PC-3 (cell line): ENCODE data around the gene TLR1. TPM values are rescaled to one million over a fixed set of nuclear protein-coding genes. Genes with fewer than 3 reads are reported as not detected.
A peak's percentile ranks its signal among the peaks of the same experiment; 100 is the strongest.

Experiments
- ATAC-seq: fragments of 200-7000 bp; cut with Tn5 transposase; 2 replicates; pipeline ENCODE4 v1.9.1; 2020; ENCODE audit warnings: mild to moderate bottlenecking, moderate library complexity
- BruUV-seq: library from RNA; stranded (reverse); fragments of 400-500 nt; replicated peaks from 2 replicates; lab custom pipeline; 2021; lab: Mats Ljungman, UMichigan
- CTCF ChIA-PET: fragments of 300-600 bp; sonication (Branson Sonifier 250); formaldehyde crosslinking; loops from one replicate; lab custom pipeline; 2022; ENCODE audit warnings: antibody characterized with exemption; lab: Charles Lee
- POLR2A ChIA-PET: fragments of 300-600 bp; sonication (Branson Sonifier 250); formaldehyde crosslinking; loops from one replicate; lab custom pipeline; 2022; ENCODE audit warnings: antibody characterized with exemption; ENCODE audit not compliant: unreplicated experiment; lab: Charles Lee
- DNase-seq: peaks from one replicate; pipeline ENCODE4 v3.0.0-alpha.2; 2015
- H2AFZ ChIP-seq: fragments of 300-600 bp; sonication (generic); 2 replicates; pipeline ENCODE4 v1.6.0; 2016; ENCODE audit warnings: antibody characterized with exemption, low read length
- H3F3A ChIP-seq: fragments of 300-600 bp; sonication (generic); one replicate; pipeline ENCODE4 v1.6.0; 2017; ENCODE audit warnings: antibody characterized with exemption, low read length, control low read depth, mild to moderate bottlenecking; ENCODE audit not compliant: unreplicated experiment
- H3K27ac ChIP-seq: fragments of 300-600 bp; sonication (generic); 2 replicates; pipeline ENCODE4 v1.5.1; 2016; ENCODE audit warnings: mild to moderate bottlenecking, low read length
- H3K27me3 ChIP-seq: fragments of 300-600 bp; sonication (generic); 2 replicates; pipeline ENCODE4 v1.6.1; 2016; ENCODE audit warnings: low read length, mixed read lengths
- H3K36me3 ChIP-seq: fragments of 300-600 bp; sonication (generic); 2 replicates; pipeline ENCODE4 v1.6.1; 2016; ENCODE audit warnings: low read depth, mixed run types, low read length, mixed read lengths
- H3K4me1 ChIP-seq: fragments of 300-600 bp; sonication (generic); 2 replicates; pipeline ENCODE4 v1.5.1; 2016; ENCODE audit warnings: low read length; ENCODE audit not compliant: insufficient read depth
- H3K4me2 ChIP-seq: fragments of 300-600 bp; sonication (generic); 2 replicates; pipeline ENCODE4 v1.6.0; 2016; ENCODE audit warnings: low read length
- H3K4me3 ChIP-seq: fragments of 300-600 bp; sonication (generic); 2 replicates; pipeline ENCODE4 v1.5.1; 2016; ENCODE audit warnings: mild to moderate bottlenecking, low read length, mixed read lengths
- H3K79me2 ChIP-seq: fragments of 300-600 bp; sonication (generic); 2 replicates; pipeline ENCODE4 v1.6.1; 2017; ENCODE audit warnings: low read length, mixed read lengths
- H3K9ac ChIP-seq: fragments of 300-600 bp; sonication (generic); 2 replicates; pipeline ENCODE4 v1.6.0; 2016; ENCODE audit warnings: mild to moderate bottlenecking, low read length
- H3K9me2 ChIP-seq: fragments of 300-600 bp; sonication (generic); replicated peaks from 2 replicates; pipeline ENCODE4 v1.6.1; 2016; ENCODE audit warnings: mixed run types, low read length, mixed read lengths
- H3K9me3 ChIP-seq: fragments of 300-600 bp; sonication (generic); 2 replicates; pipeline ENCODE4 v1.6.1; 2016; ENCODE audit warnings: low read length, mixed read lengths
- H4K20me1 ChIP-seq: fragments of 300-600 bp; sonication (generic); 2 replicates; pipeline ENCODE4 v1.6.1; 2016; ENCODE audit warnings: low read length, mixed read lengths
- EZH2 ChIP-seq: fragments of 300-600 bp; sonication (generic); IDR thresholded peaks from one replicate; pipeline ENCODE4 v1.6.1; 2017; ENCODE audit warnings: antibody characterized with exemption, mild to moderate bottlenecking, low read length; ENCODE audit not compliant: unreplicated experiment
- EZH2phosphoT487 ChIP-seq: fragments of 300-600 bp; sonication (generic); IDR thresholded peaks from 2 replicates; pipeline ENCODE4 v1.6.1; 2018; ENCODE audit warnings: mild to moderate bottlenecking, antibody characterized with exemption, low read length, borderline replicate concordance
- intact Hi-C: fragments of 100-400 bp; cut with micrococcal nuclease; formaldehyde crosslinking; loops from 2 replicates; pipeline ENCODE4 v1.9.0; 2023
- total RNA-seq: library from RNA; depleted of rRNA; stranded (reverse); fragments of >200 nt; gene quantifications from 2 replicates; pipeline ENCODE4 v1.2.3, GENCODE V29; 2014
- TF ChIP-seq, protein P1 (sequence below): fragments of 300-600 bp; sonication (generic); conservative IDR thresholded peaks from 2 replicates; pipeline ENCODE4 v1.5.1; 2017; ENCODE audit warnings: antibody characterized with exemption, low read depth, mild to moderate bottlenecking, low read length

The TLR1 gene
- total RNA-seq, 1 experiment from 2014 or later = 0.47 TPM

- peak; percentile 57 for DNase-seq
- intact Hi-C loops = loop anchor here (1.0 to 2.0 kb wide), 4 partner anchors 24 to 136 kb away; partner anchors contain the start of genes TLR1, TLR10 and TLR6
These were observed 45.3 kb downstream of the TLR1 start for GRCh38 chr4:38759113-38759789.

GRCh38 chr4:38757945-38758600, 46.5 kb downstream of the TLR1 start:
- peak; percentile 61 for ATAC-seq

More at GRCh38 chr4:38759113-38759789, 45.3 kb downstream of the TLR1 start:
- H3K4me1 ChIP-seq = no peaks in the 10 kb centered on the region
- H3K27me3 ChIP-seq = no peaks in the 10 kb centered on the region
- H3K4me3 ChIP-seq = no peak overlapping the region
- peak; percentile 76 for ATAC-seq
- no peaks in the 10 kb centered on the region for H3F3A ChIP-seq
- ChIA-PET POLR2A (no interaction called here), CTCF (interaction anchor here (0.5 to 1.3 kb wide), 9 partner anchors 23 to 883 kb away, joined by 3 to 10 read pairs (median 3); partner anchors contain the start of gene TLR10)
- TF ChIP-seq, protein P1, sequence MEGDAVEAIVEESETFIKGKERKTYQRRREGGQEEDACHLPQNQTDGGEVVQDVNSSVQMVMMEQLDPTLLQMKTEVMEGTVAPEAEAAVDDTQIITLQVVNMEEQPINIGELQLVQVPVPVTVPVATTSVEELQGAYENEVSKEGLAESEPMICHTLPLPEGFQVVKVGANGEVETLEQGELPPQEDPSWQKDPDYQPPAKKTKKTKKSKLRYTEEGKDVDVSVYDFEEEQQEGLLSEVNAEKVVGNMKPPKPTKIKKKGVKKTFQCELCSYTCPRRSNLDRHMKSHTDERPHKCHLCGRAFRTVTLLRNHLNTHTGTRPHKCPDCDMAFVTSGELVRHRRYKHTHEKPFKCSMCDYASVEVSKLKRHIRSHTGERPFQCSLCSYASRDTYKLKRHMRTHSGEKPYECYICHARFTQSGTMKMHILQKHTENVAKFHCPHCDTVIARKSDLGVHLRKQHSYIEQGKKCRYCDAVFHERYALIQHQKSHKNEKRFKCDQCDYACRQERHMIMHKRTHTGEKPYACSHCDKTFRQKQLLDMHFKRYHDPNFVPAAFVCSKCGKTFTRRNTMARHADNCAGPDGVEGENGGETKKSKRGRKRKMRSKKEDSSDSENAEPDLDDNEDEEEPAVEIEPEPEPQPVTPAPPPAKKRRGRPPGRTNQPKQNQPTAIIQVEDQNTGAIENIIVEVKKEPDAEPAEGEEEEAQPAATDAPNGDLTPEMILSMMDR = peak; percentile 73
- TF ChIP-seq EZH2phosphoT487 = no peak
- H3K4me2 ChIP-seq = peak overlapping the region; percentile 63
- H4K20me1 ChIP-seq = no peaks in the 10 kb centered on the region
- no peak overlapping the region for H3K27ac ChIP-seq
- H3K9me3 ChIP-seq = no peaks in the 10 kb centered on the region
- no TSS peak for BruUV-seq
- no peaks in the 10 kb centered on the region for H3K36me3 ChIP-seq
- no peak overlapping the region for H3K9ac ChIP-seq
- peak overlapping the region; percentile 71 for H2AFZ ChIP-seq
- H3K79me2 ChIP-seq = no peaks in the 10 kb centered on the region
- H3K9me2 ChIP-seq = no peaks in the 10 kb centered on the region

More at GRCh38 chr4:38757945-38758600, 46.5 kb downstream of the TLR1 start:
- no peaks in the 10 kb centered on the region for H4K20me1 ChIP-seq
- no peaks in the 10 kb centered on the region for H3K36me3 ChIP-seq
- H3K4me3 ChIP-seq = no peak overlapping the region
- no TSS peak for BruUV-seq
- TF ChIP-seq EZH2 = no peak
- TF ChIP-seq, protein P1 = peak; percentile 64
- no peaks in the 10 kb centered on the region for H3F3A ChIP-seq
- H3K9me2 ChIP-seq = no peaks in the 10 kb centered on the region
- no peak overlapping the region for H3K27ac ChIP-seq
- no peak overlapping the region for H3K9ac ChIP-seq
- intact Hi-C loops = loop anchor here (2.0 kb wide), 3 partner anchors 25 to 137 kb away; partner anchors contain the start of genes TLR1 and TLR10
- H3K27me3 ChIP-seq = no peaks in the 10 kb centered on the region
- POLR2A ChIA-PET = no interaction called here
- H3K9me3 ChIP-seq = no peaks in the 10 kb centered on the region
- CTCF ChIA-PET = interaction anchor here (0.6 to 1.2 kb wide), 3 partner anchors 24 to 375 kb away, joined by 3 to 5 read pairs (median 3); partner anchors contain the start of gene TLR10
- no peaks in the 10 kb centered on the region for H3K79me2 ChIP-seq
- H3K4me2 ChIP-seq = no peak overlapping the region
- no peaks in the 10 kb centered on the region for H3K4me1 ChIP-seq
- peak overlapping the region; percentile 62 for H2AFZ ChIP-seq
- peak; percentile 59 for DNase-seq
